Measurements from ENCODE around the gene TERT.

Gene TERT

DNA sequence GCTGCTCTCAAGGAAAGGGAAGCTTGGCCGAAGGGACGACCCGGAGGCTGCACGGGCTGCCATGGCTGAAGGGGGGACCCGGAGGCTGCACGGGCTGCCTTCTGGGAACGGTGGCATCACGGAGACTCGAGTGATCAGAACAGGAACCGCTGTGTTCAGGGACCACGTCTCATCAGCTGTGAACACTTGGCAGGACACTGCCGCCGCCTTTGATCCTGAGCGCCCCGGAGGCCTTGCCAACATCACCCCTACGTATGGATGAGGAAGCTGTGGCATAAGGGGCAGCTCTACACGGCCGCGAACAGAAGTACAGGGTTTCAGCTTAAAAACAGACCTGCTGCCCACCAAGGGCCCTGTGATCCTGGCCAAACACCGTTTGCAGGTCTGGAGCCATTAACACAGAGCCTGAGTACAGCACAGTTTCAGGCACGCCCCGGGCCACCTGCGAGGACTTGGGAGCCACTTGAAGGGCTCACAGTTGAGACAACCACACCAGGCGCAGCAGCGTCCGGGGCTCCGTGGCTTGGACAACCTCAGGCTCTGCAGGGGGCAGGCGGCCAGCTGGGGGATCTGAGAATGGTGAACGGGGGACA lies 23.9 kb upstream of the TERT start:
- no peak for DNase-seq (ENCODE audit: low read depth in 2 of 2)

DNA sequence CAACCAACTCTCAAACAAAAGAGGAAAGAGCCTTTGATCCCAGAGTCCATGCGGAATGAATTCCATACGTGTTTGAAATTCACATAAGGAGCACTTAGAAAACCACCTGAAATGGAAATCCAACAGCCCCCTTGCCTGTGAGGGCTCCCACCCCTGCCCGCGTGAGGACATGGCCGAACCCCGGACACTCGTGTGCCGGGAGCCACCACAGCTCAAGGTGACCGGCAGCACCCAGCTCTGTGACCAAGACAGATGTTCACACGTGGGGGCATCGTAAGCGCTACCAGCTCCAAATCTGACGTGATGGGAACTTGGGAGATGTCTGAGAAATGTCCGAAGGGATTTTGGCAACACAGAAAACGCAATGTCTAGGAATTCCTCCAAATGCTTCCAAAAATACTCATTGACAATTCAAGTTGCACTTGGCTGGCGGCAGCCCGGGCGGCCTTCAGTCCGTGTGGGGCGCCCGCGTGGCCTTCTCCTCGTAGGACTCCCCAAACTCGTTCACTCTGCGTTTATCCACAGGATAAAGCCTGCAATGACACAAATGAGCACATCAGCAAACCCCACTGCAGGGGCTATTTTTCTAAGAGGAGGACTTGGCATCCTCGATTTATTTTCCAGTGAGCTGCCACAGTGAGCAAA lies 23.2 kb upstream of the TERT start:
- no peak for DNase-seq (ENCODE audit: low read depth in 2 of 2)

DNA sequence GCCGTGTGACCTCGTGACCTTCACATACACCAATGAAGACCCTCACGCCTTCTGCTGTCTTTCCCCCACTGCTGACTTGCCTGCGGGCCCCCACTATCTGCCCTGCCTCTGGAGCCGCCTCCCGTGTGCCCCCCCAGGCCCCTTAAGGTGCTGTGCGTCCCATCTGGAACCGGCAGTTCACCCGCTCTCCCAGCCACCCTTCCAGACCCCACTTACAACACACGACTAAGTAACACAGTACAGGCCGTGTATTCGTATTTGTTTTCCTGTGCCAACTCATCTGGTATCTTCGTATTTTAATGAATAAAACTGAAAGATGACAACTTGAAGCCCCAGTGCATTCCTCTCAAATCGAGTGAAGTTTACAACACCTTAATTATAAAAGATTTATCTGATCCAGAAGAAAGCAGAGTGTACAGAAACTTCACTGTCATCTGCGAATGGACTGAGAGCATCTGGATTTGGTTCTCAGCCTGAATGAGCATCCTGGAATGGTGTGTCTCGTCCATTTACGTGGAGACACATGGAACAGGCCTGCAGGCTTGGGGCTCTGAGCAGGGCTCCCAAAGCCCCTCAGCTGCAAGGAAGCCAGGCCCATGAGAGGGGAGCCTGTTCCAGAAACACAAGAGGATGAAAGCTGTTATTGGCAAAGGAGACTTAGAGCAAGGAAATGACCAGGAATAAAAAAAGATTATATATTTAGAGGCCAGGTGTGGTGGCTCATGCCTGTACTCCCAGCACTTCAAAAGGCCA lies 21.9 kb upstream of the TERT start:
- DNase-seq (ENCODE audit: low read depth in 2 of 2): no peak

DNA sequence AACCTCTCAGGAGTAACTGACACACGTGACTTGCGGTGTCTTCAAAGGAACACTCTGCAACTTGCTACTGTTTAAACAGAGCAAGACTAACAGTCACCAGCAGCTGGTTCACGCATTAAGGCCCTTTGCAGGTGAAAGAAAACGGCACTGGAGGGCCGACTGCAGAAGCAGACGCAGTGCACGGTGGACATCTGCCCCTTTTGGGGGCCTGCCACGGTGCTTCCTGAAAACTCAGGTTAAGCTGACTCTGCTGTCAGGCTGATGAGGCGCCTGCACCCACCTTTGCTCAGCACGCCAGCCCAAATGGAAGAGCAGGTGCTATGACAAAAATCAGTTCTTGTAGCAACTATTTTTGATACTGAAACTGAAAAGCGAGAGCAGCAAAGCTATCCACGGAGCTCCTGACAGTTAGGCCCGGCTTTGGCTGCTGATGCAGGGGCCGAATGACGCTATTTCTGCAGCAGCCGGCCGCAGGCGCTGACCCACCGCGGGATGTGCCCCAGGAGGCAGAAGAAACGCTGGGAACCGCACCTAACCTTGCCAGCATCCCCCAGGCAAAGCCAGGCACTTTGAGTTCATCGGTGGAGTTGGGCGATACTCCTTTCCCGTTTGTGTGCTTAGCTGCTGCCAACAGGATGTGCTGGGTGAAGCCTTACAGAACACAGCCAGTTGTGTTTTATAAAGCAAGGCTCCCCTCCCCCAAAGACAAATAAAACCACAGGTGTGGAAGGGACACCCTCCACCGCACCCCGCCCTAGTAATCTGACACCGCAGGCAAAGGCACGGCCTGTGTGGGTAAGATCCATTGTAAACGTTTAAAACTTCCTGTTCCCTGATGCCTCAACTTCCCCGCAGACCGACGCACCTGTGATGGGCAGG lies 21.1 kb upstream of the TERT start:
- DNase-seq (ENCODE audit: low read depth in 2 of 2): peak in 1 of 2 donors; percentile 23

DNA sequence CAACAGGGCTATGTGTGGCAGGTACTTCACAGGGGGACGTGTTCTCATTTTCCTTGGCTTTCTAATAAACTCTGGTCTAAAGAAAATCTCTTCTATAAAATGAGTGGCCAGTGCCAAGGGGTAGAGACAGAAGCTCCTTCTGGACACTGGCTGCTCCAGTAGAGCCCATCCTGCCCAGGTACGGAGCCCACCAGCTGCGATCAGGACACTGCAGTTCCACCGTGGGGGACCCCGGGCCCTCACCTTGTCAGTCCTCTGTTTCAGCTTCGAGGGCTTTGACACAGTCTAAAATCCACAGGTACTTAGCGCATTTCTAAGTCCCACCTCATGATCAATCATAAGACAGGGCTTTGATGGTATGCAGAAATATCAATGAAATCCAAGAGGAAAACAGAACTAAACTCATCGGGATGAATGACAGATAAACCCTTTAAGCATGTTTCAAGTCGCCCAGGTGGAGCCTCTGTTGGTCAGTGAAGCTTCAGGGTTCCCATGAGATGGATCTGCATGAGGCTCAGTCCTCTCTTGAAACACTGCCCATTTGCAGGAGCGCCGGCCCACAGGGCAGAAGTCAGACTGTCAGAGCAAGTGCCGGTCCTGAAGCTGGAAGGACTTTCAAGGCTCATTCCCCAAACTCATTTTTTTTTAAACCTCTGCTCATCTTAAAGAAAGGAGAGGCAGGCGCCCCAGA lies 20.3 kb upstream of the TERT start:
- DNase-seq (ENCODE audit: low read depth in 2 of 2): no peak

DNA sequence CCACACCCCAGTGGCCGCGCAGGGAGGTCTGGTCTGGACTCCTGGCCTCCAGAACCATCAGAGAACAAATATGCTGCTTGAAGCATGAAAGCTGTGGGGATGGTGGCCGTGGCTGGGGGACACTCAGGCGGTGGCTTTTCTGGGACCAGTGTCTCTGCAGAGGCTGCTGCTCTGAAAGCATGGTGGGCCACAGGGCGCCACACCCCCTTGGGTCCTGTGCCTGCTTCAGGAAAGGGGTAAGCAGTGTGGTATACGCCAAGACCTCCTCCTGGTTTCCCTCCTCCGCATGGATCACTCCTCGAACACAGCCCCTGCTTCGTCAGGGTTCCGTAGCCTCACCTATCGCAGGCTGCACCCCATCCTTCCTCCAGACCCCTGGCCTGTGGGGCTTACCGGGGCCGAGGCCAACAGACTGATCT lies 19.7 kb upstream of the TERT start:
- DNase-seq (ENCODE audit: low read depth in 2 of 2): no peak

DNA sequence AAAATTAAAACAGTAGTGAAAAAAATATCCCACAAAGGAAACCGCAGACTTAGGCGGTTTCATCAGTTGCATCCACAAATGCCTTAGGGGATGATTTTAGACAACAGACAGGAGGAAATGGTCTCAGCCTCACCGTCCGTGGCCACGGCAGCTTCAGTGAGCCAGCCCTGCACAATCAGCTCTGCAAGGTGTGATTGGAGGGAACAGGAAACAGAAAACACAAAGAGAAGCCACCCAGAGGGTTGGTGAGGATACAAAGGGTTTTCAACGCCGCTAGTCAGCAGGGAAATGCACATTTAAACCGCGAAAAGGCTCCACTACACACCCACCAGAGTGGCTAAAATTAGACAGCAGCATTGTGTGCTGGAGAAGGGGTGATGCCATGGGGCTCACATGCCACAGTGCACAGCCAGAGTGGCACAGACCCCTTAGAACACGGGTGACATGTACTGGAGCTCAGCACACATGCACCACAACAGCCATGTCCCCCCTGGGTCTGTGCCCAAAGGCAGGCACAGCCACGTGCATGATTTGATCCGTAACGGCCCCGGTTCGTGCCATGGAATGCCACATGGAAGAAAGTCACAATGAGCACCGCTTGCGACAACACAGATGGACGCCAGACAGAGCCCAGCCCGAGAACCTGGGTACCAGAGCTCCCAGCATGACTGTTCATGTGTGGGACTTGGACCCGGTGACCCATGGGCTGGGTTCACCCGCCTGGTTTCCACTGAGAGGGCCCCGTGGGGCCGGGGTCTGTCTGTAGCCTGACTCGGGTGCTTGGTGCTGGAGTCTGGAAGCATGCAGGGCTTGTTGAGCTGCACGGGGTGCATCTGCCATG lies 18.3 kb upstream of the TERT start:
- peak in 1 of 2 donors; percentile 24 for DNase-seq (ENCODE audit: low read depth in 2 of 2)

DNA sequence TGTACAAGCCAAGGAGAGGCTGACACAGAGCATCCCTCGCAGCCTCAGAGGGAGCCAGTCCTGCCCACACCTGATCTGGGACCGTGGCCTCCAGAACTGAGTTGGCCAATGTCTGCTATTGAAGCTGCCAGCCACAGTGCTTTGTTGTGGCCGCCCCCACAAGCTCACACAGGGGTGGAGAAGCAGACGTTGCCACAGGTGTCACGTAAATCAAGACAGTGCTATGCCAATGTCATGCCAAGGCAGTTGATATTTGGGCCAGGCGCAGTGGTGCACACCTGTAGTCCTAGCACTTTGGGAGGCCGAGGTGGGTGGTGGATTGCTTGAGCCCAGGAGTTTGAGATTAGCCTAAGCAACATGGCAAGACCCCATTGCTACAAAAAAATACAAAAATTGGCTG lies 17.3 kb upstream of the TERT start:
- no peak for DNase-seq (ENCODE audit: low read depth in 2 of 2)

DNA sequence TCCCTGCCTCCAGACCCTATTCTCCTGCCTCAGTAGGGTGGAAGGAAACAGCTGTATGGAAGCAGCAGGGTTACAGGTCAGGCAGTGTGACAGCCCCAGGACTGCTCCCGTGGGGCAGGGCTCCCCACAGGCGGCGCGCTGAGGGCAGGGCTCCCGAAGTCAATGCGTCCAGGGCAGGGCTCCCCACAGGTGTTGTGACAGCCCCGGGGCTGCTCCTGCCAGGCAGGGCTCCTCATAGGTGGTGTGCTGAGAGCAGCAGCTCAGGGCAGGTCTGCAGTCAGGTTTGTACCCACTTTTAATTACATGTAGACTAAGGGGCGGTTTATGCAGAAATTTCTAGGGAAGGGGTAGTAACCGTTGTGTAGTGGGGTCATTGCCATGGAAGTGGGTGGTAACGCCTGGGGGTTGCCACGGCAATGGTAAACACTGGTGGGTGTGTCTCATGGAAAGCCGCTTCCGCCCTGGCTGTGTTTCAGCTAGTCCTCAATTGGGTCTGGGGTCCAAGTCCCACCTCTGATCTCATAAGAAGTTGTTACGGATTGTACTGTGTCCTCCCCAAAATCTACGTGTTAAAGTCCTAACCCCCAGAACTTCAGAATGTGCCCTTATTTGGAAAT lies 16.7 kb upstream of the TERT start:
- no peak for DNase-seq (ENCODE audit: low read depth in 2 of 2)

DNA sequence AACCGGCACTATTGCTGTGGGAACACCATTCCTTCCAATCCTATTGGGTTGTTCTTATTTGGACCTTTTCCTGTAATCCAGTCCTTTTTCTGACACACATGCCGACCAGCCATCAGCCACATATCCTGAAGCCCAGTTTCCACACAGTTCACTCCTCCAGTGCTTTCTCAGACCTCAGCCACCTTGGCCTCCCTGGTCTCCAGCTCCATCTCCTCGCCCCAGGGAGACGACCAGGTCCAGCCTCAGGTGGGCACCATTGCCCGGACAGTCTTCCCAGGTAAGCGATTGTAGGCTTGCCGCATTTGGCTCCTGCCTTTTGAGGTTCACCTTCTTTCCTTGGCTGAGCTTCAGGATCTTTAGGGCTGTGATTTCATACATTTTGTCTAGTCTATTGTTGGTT lies 15.2 kb upstream of the TERT start:
- no peak for DNase-seq (ENCODE audit: low read depth in 2 of 2)

DNA sequence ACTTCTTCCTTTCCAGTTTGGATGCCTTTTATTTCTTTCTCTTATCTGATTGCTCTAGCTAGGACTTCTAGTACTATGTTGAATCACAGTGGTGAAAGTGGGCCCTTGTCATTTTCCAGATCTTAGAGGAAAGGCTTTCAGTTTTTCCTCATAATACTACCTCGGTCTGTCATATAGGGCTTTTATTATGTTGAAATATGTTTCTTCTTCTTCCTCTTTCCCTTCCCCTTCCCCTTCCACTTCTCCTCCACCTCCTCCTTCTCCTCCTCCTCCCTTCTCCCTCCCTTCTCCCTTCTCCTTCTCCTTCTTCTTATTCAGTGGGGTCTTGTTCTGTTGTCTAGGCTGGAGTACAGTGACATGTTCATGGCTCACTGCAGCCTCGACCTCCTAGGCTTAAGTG lies 9.2 kb upstream of the TERT start:
- no peak for DNase-seq (ENCODE audit: low read depth in 2 of 2)

DNA sequence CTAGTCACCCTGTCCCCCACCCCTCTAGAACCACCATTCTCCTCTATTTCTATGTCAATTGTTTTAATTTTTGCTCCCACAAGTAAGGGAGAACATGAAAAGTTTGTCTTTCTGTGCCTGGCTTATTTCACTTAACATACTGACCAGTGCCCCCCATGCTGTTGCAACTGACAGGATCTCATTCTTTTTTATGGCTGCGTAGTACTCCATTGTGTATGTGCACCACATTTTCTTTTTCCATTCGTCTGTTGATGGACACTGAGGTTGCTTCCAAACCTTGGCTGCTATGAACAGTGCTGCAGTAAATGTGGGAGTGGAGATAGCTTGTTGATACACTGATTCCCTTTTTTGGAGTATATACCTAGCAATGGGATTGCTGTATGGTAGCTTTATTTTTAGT lies 7.4 kb upstream of the TERT start:
- no peak for DNase-seq (ENCODE audit: low read depth in 2 of 2)

DNA sequence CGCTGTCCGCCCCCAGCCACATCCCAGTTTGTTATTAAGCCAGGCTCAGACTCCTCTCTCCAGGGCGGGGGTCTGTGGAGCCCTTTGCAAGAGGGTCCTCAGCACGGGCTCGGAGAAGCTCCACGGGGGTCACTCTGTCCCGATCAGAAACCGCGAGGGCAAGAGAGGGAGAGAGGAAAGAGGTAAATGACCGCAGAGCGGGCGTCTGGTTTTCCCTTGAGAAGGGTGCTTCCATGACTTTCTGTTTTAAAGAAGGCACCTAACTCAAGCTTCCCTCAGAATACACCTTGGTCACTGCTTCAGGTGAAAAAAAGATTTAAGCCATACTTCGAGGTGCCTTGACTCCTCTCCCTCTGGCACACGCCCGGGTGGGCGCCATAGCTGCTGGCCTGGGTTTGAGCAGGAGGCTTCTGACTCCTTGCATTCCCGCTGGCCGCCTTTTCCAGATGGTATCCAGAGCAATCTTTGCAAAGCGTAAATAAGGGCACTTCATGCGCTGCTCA lies 5.8 kb upstream of the TERT start:
- DNase-seq (ENCODE audit: low read depth in 2 of 2): no peak

DNA sequence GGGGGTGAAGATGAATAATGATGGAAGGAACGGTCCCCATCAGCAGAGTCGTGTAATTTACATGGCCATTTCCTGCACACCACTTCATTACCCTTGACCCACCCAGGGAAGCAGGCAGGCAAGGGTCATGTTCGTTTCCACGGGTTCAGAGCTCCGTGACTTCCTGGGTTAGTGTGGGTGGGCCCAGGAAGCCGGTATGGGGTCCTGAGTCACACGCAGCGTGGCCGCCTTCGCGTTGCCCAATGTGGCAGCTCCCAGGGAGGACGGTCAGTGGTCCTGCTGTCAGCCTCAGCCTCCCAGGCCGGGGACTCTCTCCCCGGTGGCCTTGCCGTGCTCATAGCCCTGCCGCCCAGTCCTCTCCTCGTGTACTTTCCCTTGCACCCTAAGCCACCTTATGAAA lies 5.1 kb upstream of the TERT start:
- no peak for DNase-seq (ENCODE audit: low read depth in 2 of 2)

DNA sequence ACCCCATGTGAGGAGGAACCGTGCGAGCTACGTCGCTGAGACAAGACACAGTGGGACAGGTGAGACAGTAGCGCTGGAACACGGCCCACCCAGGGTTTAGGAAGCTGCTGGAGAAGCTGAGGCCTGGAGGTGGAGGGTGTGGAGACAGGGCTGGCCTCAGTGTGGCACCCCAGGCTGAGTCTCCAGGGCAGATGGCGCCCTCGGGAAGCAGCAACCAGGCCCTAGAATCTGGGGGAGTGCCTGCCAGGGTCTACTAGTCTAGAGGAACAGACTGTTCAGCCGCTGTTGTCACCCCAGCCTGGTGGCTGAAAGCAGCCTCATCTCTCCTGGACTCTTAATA lies 4.6 kb upstream of the TERT start:
- DNase-seq (ENCODE audit: low read depth in 2 of 2): no peak

DNA sequence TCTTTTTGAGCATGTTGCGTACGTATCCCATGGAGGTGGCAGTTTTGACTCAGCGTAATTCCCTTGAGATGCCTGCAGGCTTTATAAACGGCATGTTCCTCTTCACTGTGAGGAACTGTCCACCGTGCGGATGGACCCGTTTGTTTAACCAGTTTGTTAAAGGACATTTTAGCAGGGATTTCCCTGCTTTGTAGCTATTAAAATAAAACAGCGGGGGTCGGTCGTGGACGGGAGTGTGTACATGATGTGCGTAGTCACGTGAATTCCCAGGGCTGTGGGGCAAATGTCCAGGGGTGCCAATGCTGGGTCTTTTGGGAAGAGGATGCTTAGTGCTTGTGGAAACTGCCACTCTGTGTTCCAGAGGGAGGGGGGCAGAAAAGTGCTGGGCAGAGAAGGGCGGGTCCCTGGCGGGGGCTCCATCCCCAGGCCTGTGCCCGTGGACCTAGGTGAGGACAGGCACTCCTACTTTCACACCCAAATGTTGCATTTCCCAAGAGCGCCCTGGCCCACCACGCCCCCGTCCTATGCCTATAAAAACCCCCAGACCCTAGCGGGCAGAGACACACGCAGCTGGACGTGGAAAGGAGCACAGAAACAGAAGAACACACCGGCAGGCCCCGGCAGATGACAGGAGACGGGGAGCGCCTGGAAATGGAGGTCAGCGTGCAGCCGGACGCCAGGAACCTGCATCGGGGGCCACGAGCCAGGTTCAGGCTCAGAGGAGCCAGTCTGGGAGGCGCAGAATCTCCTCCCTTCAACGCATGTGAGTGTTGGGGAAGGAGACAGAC lies 4.0 kb upstream of the TERT start:
- no peak for DNase-seq (ENCODE audit: low read depth in 2 of 2)

DNA sequence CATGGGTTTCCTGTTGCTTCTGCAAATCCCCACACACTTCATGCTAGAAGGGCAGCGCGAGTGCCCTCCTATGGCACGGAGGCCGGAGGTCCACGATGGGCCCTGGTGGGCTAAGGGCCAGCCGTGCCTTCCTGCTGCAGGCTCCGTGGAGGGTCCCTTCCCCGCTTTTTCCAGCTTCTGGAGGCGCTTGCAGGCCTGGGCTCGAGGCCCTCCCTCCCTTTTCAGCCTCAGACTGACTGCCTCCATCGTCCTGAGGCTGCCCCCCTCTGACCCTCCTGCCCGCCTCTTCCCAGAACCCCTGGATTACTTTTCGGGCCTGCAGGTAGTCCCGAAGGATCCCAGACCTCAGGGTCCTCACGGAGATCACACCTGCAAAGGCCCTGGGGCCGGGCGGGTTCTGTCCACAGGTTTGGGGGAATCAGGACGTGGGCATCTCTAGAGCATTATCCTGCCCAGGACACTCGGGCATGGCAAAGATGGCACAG lies 3.2 kb upstream of the TERT start:
- no peak for DNase-seq (ENCODE audit: low read depth in 2 of 2)

DNA sequence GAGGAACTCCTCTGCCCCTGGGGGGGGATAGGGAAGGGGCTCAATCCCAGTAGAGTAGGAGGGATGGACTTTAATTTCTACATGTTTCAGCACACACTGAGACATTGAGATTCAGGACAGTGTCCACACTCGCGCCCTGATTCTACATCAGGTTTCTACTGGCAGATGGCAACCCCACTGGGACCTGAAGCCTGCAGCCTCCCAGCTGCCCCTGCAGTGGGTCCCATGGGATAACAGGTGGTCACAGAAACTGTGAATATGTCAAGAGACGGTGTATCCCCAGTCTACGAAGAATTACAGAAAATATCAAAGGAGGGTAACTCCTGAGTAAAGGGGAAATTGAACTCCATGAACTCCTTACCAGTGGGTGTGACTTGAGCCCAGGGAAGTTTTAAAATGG lies 2.4 kb upstream of the TERT start:
- no peak for DNase-seq (ENCODE audit: low read depth in 2 of 2)

DNA sequence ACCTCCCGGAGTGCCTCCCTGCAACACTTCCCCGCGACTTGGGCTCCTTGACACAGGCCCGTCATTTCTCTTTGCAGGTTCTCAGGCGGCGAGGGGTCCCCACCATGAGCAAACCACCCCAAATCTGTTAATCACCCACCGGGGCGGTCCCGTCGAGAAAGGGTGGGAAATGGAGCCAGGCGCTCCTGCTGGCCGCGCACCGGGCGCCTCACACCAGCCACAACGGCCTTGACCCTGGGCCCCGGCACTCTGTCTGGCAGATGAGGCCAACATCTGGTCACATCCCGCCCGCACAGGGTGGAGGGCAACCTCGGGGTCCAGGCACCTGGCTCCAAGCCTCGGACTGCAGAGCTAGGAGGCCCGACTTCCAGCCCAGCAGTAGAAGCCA lies 776 bp upstream of the TERT start:
- DNase-seq (ENCODE audit: low read depth in 2 of 2): no peak
